CD14-positive monocyte (primary cell): ENCODE results near the gene TXN2. TPM values are rescaled to one million over a fixed set of nuclear protein-coding genes. Genes with fewer than 3 reads are reported as not detected.
A peak's percentile ranks its signal among the peaks of the same experiment; 100 is the strongest.

Source experiments
- DNase-seq, 3 donors: peaks; one replicate each; pipeline ENCODE4 v3.0.0-alpha.2; 2011 to 2022
- H2AFZ ChIP-seq: 2 replicates; pipeline ENCODE4 v1.6.0; 2012; ENCODE audit warnings: mild to moderate bottlenecking, low read depth, low read length, inconsistent platforms; ENCODE audit not compliant: insufficient read depth, poor library complexity, severe bottlenecking
- H3K27ac ChIP-seq, 2 donors: 1 replicate in 1 of 2; 2 replicates in 1 of 2; pipeline ENCODE4 v1.5.1; 2012 to 2013; ENCODE audit warnings: low read length in 2 of 2, control low read depth in 1 of 2, inconsistent platforms in 1 of 2, low read depth in 1 of 2, mild to moderate bottlenecking in 1 of 2
- H3K27me3 ChIP-seq, 2 donors: one replicate each; pipeline versions ENCODE4 v1.6.0 to v1.6.1; 2011 to 2013; ENCODE audit warnings: low read length in 2 of 2; ENCODE audit not compliant: control insufficient read depth in 2 of 2, insufficient read depth in 2 of 2
- H3K36me3 ChIP-seq, 2 donors: replicated peaks in 1 of 2; 1 replicate in 1 of 2; 2 replicates in 1 of 2; pipeline versions ENCODE4 v1.5.1 to v1.6.1; 2012 to 2013; ENCODE audit warnings: low read length in 2 of 2, control low read depth in 1 of 2, inconsistent platforms in 1 of 2, mild to moderate bottlenecking in 1 of 2; ENCODE audit not compliant: insufficient read depth in 2 of 2, control insufficient read depth in 1 of 2
- H3K4me1 ChIP-seq, 2 donors: 1 replicate in 1 of 2; 2 replicates in 1 of 2; pipeline versions ENCODE4 v1.5.1 to v1.6.1; 2012 to 2013; ENCODE audit warnings: low read length in 2 of 2, control low read depth in 1 of 2, inconsistent platforms in 1 of 2, mild to moderate bottlenecking in 1 of 2, moderate library complexity in 1 of 2; ENCODE audit not compliant: insufficient read depth in 2 of 2, control insufficient read depth in 1 of 2
- H3K4me2 ChIP-seq: replicated peaks from 2 replicates; pipeline ENCODE3; 2012; ENCODE audit warnings: low read length, moderate library complexity, mild to moderate bottlenecking; ENCODE audit not compliant: poor library complexity, severe bottlenecking; ENCODE audit errors: extremely low read depth
- H3K4me3 ChIP-seq, 3 experiments: fragments of 200-600 bp in 1 of 3; sonication (generic) in 1 of 3; replicated peaks in 1 of 3; 1 replicate in 2 of 3; 2 replicates in 1 of 3; pipeline ENCODE4 v1.5.1; 2011 to 2013; ENCODE audit warnings: low read length in 3 of 3, mild to moderate bottlenecking in 3 of 3, control low read depth in 2 of 3, low read depth in 2 of 3, inconsistent platforms in 1 of 3, moderate library complexity in 1 of 3
- H3K79me2 ChIP-seq: 2 replicates; pipeline ENCODE4 v1.6.0; 2012; ENCODE audit warnings: mild to moderate bottlenecking, control low read depth, inconsistent platforms, low read length, moderate library complexity; ENCODE audit not compliant: insufficient read depth
- H3K9ac ChIP-seq: 2 replicates; pipeline ENCODE4 v1.6.0; 2017; ENCODE audit warnings: low read length, mild to moderate bottlenecking; ENCODE audit not compliant: insufficient read depth, poor library complexity, severe bottlenecking
- H3K9me3 ChIP-seq, 2 donors: replicated peaks in 1 of 2; 1 replicate in 1 of 2; 2 replicates in 1 of 2; pipeline versions ENCODE4 v1.5.1 to v1.6.1; 2012 to 2013; ENCODE audit warnings: low read length in 2 of 2, control low read depth in 1 of 2; ENCODE audit not compliant: control insufficient read depth in 1 of 2, insufficient read depth in 1 of 2
- H4K20me1 ChIP-seq: 2 replicates; pipeline ENCODE4 v1.6.0; 2012; ENCODE audit warnings: mild to moderate bottlenecking, low read length, control low read depth, moderate library complexity; ENCODE audit not compliant: insufficient read depth
- H3K27ac Mint-ChIP-seq, 7 donors: one replicate each; pipeline ENCODE4 v1.8.0; 2020; ENCODE audit warnings: mild to moderate bottlenecking in 7 of 7, mixed read lengths in 7 of 7, moderate library complexity in 6 of 7, inconsistent platforms in 2 of 7
- H3K27me3 Mint-ChIP-seq, 3 donors: one replicate each; pipeline ENCODE4 v1.8.0; 2021 to 2022; ENCODE audit warnings: low read depth in 3 of 3, mild to moderate bottlenecking in 3 of 3, mixed read lengths in 3 of 3, moderate library complexity in 3 of 3, inconsistent platforms in 1 of 3
- H3K36me3 Mint-ChIP-seq, 2 donors: one replicate each; pipeline ENCODE4 v1.8.0; 2020; ENCODE audit warnings: mixed read lengths in 2 of 2, inconsistent platforms in 1 of 2, mild to moderate bottlenecking in 1 of 2
- H3K4me1 Mint-ChIP-seq: one replicate; pipeline ENCODE4 v1.8.0; 2020; ENCODE audit warnings: mild to moderate bottlenecking, mixed read lengths
- H3K4me3 Mint-ChIP-seq, 2 donors: one replicate each; pipeline ENCODE4 v1.8.0; 2020; ENCODE audit warnings: mild to moderate bottlenecking in 2 of 2, mixed read lengths in 2 of 2, moderate library complexity in 1 of 2
- H3K9me3 Mint-ChIP-seq, 7 donors: one replicate each; pipeline ENCODE4 v1.8.0; 2020 to 2022; ENCODE audit warnings: mixed read lengths in 7 of 7, mild to moderate bottlenecking in 6 of 7, moderate library complexity in 6 of 7, inconsistent platforms in 2 of 7
- CTCF ChIP-seq: fragments of 200-600 bp; IDR thresholded peaks from one replicate; pipeline ENCODE4 v1.8.0; 2022; ENCODE audit warnings: antibody characterized with exemption, mild to moderate bottlenecking
- WGBS: methylation state at CpG from one replicate; pipeline ENCODE4 v1.1.5; 2013; ENCODE audit warnings: missing lambda C conversion rate; ENCODE audit not compliant: insufficient coverage; 5-methylcytosine and 5-hydroxymethylcytosine counted together
- intact Hi-C, 2 donors: fragments of 100-400 bp; cut with micrococcal nuclease; formaldehyde crosslinking; loops; one replicate each; pipeline versions ENCODE4 v1.15.0 to v1.15.1; 2023
- polyA plus RNA-seq, 3 donors: library from polyadenylated mRNA; depleted of rRNA in 1 of 3; unstranded in 2 of 3; stranded (reverse) in 1 of 3; fragments of 300-500 nt in 2 of 3; fragments of >200 nt in 1 of 3; fragmentation: Illumina TruSeq in 2 of 3; gene quantifications; 1 replicate in 2 of 3; 2 replicates in 1 of 3; pipeline ENCODE4 v1.2.3, GENCODE V29; 2012 to 2021

Gene TXN2
- polyA plus RNA-seq, 3 donors: 79.8 to 141 (median 140) TPM

- 6% methylated on average over 16 of the region's 16 CpGs for WGBS
- TF ChIP-seq CTCF: no peak
- DNase-seq: peak in 2 of 3 donors; percentile 29 to 58
- Histone ChIP-seq H4K20me1 (no peaks in the 10 kb centered on the region), H3K4me3 (peak overlapping the region in 1 of 3 experiments; percentile 40), H3K27ac (no peak overlapping the region), H3K9ac (peak overlapping the region; percentile 35), H3K27me3 (no peaks in the 10 kb centered on the region), H2AFZ (no peak overlapping the region), H3K36me3 (no peaks in the 10 kb centered on the region), H3K4me1 (peaks cover 29 to 39% of the 10 kb centered on the region in 2 donors), H3K79me2 (no peaks in the 10 kb centered on the region), H3K9me3 (no peaks in the 10 kb centered on the region), H3K4me2 (peak overlapping the region; percentile 48)
- Mint-ChIP-seq H3K27me3 (peaks cover 2 to 6% (median 6%) of the 10 kb centered on the region in 3 donors), H3K4me1 (peaks cover 31% of the 10 kb centered on the region), H3K36me3 (peaks cover 2 to 3% of the 10 kb centered on the region in 2 donors), H3K9me3 (no peaks in the 10 kb centered on the region), H3K4me3 (peak overlapping the region; percentile 20 to 71), H3K27ac (peak overlapping the region in 6 of 7 donors; percentile 8 to 71 (median 56))
- intact Hi-C loops: loop anchor here in 1 of 2 donors (5.0 kb wide), 1 partner anchor 33 kb away; no protein-coding TSS in a partner anchor
These were observed 45.7 kb downstream of the TXN2 start for GRCh38 chr22:36435516-36436415.

- no peaks in the 10 kb centered on the region for H3K27me3 ChIP-seq
- intact Hi-C loops: no loop called here
- no peak overlapping the region for H3K9ac ChIP-seq
- Mint-ChIP-seq H3K36me3 (peaks cover 0 to 2% of the 10 kb centered on the region in 2 donors), H3K27ac (no peak overlapping the region), H3K4me1 (peaks cover 24% of the 10 kb centered on the region), H3K4me3 (no peak overlapping the region), H3K27me3 (peaks cover 2 to 6% (median 6%) of the 10 kb centered on the region in 3 donors), H3K9me3 (peaks cover 0 to 3% (median 0%) of the 10 kb centered on the region in 7 donors)
- H2AFZ ChIP-seq: no peak overlapping the region
- H3K4me1 ChIP-seq: peaks cover 29 to 37% of the 10 kb centered on the region in 2 donors
- H3K4me2 ChIP-seq: no peak overlapping the region
- H3K9me3 ChIP-seq: no peaks in the 10 kb centered on the region
- no peaks in the 10 kb centered on the region for H3K79me2 ChIP-seq
- H3K36me3 ChIP-seq: no peaks in the 10 kb centered on the region
- no peak for DNase-seq
- H3K27ac ChIP-seq: no peak overlapping the region
- 64% methylated on average over 7 of the region's 14 CpGs for WGBS
- H4K20me1 ChIP-seq: no peaks in the 10 kb centered on the region
- no peak overlapping the region for H3K4me3 ChIP-seq
- TF ChIP-seq CTCF: no peak
These were observed 47.9 kb downstream of the TXN2 start for GRCh38 chr22:36433318-36434231.
